Endothelial cell of hepatic sinusoid (primary cell): Measurements from ENCODE around the gene DCPS.
"Not testable (repeated sequence)": the region's sequence is repeated elsewhere in the genome, so short reads cannot be mapped to it uniquely, and the experiment has no call there.

Source experiments
- in situ Hi-C: cut with HindIII; loops from 2 replicates; pipeline ENCODE4 v1.10.0; 2017; ENCODE audit warnings: low sequenced_read_pairs

Gene DCPS

DNA sequence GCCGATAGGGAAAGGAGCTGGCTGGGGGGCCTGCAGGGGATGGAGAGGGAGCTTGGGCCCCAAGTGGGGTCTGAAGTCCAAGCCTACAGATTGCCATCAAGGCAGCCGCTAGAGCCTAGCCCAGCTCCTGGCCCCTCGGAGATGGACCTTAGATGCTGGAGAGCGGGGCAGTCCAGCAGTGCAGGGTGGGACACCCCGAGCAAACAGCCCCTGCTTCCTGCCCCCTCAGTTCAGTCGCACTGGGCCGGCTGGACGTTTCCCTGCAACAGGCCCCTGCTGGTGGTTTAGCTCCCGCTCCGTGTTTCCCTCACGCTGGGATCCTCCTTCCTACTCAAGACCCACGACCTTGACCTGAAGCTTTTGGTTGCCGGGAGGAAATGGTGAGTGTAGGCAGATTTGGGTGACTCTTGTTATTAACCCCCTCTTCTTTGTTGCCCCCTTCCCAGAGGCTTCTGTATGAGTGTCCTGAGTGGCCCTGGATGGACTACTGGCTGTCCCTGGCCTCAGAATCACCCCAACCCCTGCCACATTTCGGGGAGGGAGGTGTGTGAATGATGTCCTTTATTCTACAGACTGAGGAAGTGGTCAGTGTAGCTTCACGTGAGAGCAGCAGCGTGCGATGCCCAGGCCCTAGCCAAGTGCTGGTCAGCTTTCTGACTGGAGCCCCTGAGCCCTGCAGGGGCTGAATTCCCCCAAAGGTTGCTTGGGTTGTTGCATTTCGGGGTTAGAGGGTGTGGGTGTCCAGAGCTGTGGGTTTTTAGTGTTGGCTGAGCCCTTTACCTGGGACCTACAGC is 54.3 kb downstream of the DCPS start:
- in situ Hi-C loops, result no loop called here

- in situ Hi-C loops, result no loop called here
Observed at GRCh38 chr11:126358763-126359160, 54.9 kb downstream of the DCPS start.

- in situ Hi-C loops, result loop anchor here (5.0 kb wide), 2 partner anchors 68 to 87 kb away; no protein-coding TSS in a partner anchor
Observed at GRCh38 chr11:126359431-126360048, 55.7 kb downstream of the DCPS start.

DNA sequence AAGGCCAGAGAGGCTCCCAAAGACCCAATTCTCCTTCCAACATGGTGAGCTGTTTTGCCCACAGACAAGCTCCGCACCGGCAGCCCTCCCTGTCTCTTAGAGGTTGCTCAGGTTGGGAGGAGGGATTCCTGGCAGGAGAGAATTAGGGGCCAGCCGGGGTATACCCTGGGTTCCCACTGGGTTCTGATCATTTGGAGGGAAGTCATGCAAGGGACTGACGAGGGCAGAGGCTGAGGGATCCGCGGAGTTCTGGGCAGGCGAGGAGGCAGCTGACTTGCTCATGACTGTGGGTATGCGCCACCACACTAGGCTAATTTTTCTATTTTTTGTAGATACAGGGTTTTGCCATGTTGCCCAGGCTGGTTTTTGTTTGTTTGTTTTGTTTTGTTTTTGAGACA is 56.2 kb downstream of the DCPS start:
- in situ Hi-C loops, result loop anchor here (5.0 kb wide), 2 partner anchors 67 to 88 kb away; no protein-coding TSS in a partner anchor

- in situ Hi-C loops, result loop anchor here (5.0 kb wide), 2 partner anchors 66 to 89 kb away; no protein-coding TSS in a partner anchor
Observed at GRCh38 chr11:126361400-126361799, 57.5 kb downstream of the DCPS start.

- in situ Hi-C loops, result loop anchor here (5.0 kb wide), 2 partner anchors 64 to 91 kb away; no protein-coding TSS in a partner anchor
Observed at GRCh38 chr11:126362879-126363655, 59.2 kb downstream of the DCPS start.

GRCh38 chr11:126363706-126364248 is 59.9 kb downstream of the DCPS start:
- in situ Hi-C loops, result loop anchor here (5.0 kb wide), 2 partner anchors 64 to 91 kb away; no protein-coding TSS in a partner anchor

GRCh38 chr11:126364735-126365134 is 60.9 kb downstream of the DCPS start:
- in situ Hi-C loops, result loop anchor here (5.0 kb wide), 2 partner anchors 63 to 92 kb away; no protein-coding TSS in a partner anchor

DNA sequence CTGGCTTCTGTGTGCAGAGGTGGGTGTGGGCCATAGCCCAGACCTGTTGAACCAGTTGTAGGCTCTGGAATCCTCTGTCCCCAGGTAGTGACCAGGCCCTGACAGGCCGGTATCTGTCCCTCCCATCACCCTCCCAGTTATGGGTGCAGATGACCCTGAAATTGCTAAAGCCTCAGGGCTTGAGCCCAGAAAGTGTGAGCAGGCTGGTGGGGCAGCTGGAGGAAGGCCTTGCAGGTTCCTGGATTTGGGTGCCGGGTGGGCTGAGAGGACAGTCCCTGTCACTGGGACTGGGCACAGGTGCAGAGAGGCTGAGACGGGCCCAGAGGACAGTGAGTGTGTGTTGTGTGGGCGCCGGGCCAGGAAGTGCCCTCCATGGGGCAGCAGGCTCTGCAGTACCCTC is 61.6 kb downstream of the DCPS start:
- in situ Hi-C loops, result not testable (repeated sequence)

GRCh38 chr11:126366064-126366822 is 62.4 kb downstream of the DCPS start:
- in situ Hi-C loops, result no loop called here

DNA sequence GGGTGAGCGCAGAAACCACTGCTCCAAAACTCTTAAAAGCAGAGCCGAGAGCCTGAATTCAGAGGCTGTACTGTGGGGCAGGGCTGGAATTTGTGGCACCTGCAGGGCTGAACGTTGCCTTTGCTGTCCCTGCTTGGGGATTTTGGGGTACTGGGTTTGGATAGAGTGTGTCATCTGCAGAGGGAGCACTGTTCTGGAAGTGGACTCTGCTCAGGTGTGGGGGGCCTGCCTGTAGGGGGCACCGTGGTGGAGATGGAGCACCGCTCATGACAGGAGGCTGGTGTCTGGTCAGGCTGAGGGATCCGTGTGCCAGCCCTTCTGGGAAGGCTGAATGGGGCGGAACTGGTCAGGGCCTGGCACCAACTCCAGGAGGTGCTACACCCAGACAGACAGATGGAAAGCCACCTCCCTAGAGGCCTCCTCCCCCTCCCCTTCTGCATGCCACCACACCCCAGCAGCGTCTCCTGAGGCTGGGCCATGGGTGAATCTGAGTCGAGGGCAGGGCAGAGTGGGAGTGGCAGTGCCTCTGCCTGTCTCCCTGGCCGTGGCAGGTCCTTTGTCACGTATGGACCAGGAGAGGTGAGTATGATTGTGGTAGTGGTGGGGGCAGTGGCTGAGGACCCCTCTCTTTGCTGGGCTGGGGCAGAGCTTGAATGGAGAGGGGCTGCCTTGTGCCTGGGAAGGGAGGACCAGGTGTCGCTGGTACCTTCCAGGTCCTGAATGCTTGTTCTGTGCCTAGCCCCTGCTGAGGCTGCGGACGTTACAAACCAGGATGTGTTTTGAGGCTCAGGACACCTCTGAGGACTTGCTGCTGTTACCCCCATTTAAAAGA is 63.2 kb downstream of the DCPS start:
- in situ Hi-C loops, result not testable (repeated sequence)

DNA sequence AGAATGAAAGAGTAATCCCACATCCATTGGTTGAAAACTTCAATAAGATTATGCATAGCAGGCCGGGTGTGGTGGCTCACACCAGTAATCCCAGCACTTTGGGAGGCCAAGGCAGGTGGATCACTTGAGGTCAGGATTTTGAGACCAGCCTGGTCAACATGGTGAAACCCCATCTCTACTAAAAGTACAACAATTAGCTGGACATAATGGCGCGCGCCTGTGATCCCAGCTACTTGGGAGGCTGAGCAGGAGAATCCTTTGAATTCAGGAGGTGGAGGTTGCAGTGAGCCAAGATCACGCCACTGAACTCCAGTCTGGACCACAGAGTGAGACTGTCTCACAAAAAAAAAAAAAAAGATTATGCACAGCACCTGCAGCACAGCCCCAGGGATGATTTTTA is 63.9 kb downstream of the DCPS start:
- in situ Hi-C loops, result not testable (repeated sequence)

DNA sequence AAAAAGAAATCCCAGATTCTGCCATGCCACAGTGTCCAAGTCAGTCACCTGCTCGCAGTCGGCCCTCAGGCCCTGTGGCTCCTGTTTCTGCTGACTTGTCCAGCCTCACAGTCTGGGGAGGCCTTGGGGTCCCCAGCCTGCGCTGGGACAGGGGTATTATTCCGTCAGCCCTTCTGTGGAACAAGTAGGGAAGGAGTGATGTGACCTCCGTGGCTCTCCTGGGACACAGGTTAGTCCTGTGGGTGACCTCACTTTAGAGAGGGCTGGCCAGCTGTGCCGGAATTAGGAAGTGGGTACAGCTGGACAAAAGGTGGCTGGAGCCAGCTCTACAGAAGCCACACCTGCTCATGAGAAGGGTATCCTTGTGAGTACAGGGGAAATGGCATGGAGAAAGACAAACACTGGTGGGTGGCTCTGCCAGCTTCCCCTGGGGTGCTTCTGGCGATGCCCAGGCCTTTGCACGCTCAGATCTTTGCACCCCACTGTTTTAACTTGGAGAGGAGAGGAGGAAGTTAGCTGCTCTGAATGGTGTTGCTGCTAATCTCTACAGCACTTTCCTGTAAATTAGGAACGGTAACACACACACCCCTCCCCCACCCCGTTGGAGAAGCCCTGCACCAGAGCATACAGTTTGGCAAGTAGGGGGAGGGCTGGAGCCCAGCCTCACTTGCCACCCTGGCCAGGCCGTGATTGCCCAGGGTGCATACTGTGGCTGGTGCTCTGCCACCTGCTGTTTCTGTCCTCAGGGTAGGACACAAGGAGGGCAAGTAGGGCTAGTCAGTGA is 64.7 kb downstream of the DCPS start:
- in situ Hi-C loops, result not testable (repeated sequence)

- in situ Hi-C loops, result no loop called here
Observed at GRCh38 chr11:126370016-126370415, 66.2 kb downstream of the DCPS start.

- in situ Hi-C loops, result no loop called here
Observed at GRCh38 chr11:126371595-126371994, 67.7 kb downstream of the DCPS start.

- in situ Hi-C loops, result not testable (repeated sequence)
Observed at GRCh38 chr11:126373389-126374066, 69.7 kb downstream of the DCPS start.

DNA sequence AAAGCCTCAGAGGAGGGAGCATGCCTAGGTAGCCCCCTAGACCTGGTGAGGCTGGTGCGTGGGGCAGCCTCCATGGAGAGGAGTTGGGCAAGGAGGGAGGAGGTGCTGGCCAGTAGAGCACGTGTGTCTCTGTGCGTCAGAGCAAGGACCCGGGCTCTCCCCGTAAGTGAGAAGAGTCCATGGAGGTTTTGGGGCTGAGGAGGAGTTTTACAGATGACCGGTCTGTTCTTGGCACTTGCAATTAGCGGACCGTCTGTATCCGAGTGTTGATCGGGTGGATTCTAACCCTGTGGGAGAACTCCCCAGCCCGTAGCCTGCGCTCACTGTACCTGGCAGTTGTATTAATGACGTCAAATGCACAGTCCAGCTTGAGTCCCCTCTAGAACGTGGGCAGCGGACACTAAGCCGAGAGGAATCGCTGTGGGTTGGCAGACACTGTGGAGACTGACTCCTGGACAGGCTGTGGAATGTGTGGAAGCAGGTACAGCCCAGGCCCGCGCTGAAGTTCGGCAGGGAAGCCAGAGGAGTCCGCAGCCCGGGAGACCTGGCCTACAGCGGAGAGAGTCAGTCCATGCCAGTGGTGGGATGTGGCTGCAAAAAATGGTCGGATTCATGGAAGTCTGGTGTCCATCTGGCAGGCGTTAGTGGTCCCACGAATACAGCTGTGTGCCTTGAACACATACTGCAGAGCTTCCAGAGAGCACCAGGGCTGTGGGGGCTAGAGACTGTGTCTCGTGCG is 70.9 kb downstream of the DCPS start:
- in situ Hi-C loops, result not testable (repeated sequence)
